RWPE1 (cell line): ENCODE measurements around the gene SATL1.
"Not testable (repeated sequence)": the region's sequence is repeated elsewhere in the genome, so short reads cannot be mapped to it uniquely, and the experiment has no call there.

ENCODE experiments used
- CTCF ChIA-PET: fragments of 350-600 bp; sonication (Branson Sonifier 250); formaldehyde crosslinking; extraction: SDS; loops from one replicate; lab custom pipeline; 2021; lab: Yijun Ruan, JAX
- POLR2A ChIA-PET: fragments of 400-600 bp; formaldehyde crosslinking; extraction: SDS; loops from one replicate; lab custom pipeline; 2020; ENCODE audit warnings: antibody characterized with exemption; ENCODE audit not compliant: low non-redundant PET; lab: Yijun Ruan, JAX
- DNase-seq: peaks from one replicate; pipeline ENCODE4 v3.0.0; 2012; ENCODE audit warnings: low spot score
- H3K27ac ChIP-seq: fragments of 450-650 bp; 2 replicates; pipeline ENCODE4 v1.5.1; 2017
- CTCF ChIP-seq: fragments of 450-650 bp; conservative IDR thresholded peaks from 2 replicates; pipeline ENCODE4 v1.5.1; 2017; ENCODE audit warnings: low read depth, mild to moderate bottlenecking

The SATL1 gene

GRCh38 chrX:85243761-85244449 lies at the start of gene SATL1, which contains the start of gene ZNF711:
SATL1 (minus strand) TSS chrX:85243779; CDS start chrX:85108968, 134,811 bp downstream.
ZNF711 (plus strand) TSS chrX:85243991; CDS start chrX:85247573, 3,582 bp downstream.
- peak; percentile 1 for DNase-seq
- CTCF ChIA-PET = no interaction called here
- H3K27ac ChIP-seq = no peak within 1 kb of the TSS
- POLR2A ChIA-PET = no interaction called here
- TF ChIP-seq CTCF = no peak

GRCh38 chrX:85288992-85289723 lies 45.6 kb upstream of the SATL1 start:
- TF ChIP-seq CTCF = no peak
- CTCF ChIA-PET = no interaction called here
- H3K27ac ChIP-seq = no peak overlapping the region
- POLR2A ChIA-PET = no interaction called here
- DNase-seq = no peak

GRCh38 chrX:85285286-85285685 lies 41.7 kb upstream of the SATL1 start:
- POLR2A ChIA-PET, DNase-seq, H3K27ac ChIP-seq, CTCF ChIA-PET: not testable (repeated sequence)

- H3K27ac ChIP-seq = no peak overlapping the region
- CTCF ChIA-PET = interaction anchor here (0.7 kb wide), 1 partner anchor 133 kb away, joined by 3 read pairs; no protein-coding TSS in a partner anchor
- DNase-seq = peak; percentile 0
- TF ChIP-seq CTCF = no peak
- POLR2A ChIA-PET = no interaction called here
Measured at GRCh38 chrX:85244450-85245211, 1.1 kb upstream of the SATL1 start.

GRCh38 chrX:85243155-85243554 lies 424 bp downstream of the SATL1 start:
- no peak overlapping the region for H3K27ac ChIP-seq
- no peak for TF ChIP-seq CTCF
- DNase-seq = no peak
- ChIA-PET CTCF (no interaction called here), POLR2A (no interaction called here)

GRCh38 chrX:85223359-85223758 lies 20.2 kb downstream of the SATL1 start:
- DNase-seq = no peak
- CTCF ChIA-PET = no interaction called here
- TF ChIP-seq CTCF = no peak
- H3K27ac ChIP-seq = no peak overlapping the region
- POLR2A ChIA-PET = no interaction called here
